Nephron (organoid): ENCODE results near the gene GRM7.

Experiments used
- H3K27ac Mint-ChIP-seq, 3 experiments: 2 replicates each; pipeline ENCODE4 v1.8.0; 2020; ENCODE audit warnings: mixed read lengths in 3 of 3, mild to moderate bottlenecking in 2 of 3, moderate library complexity in 1 of 3
- H3K27me3 Mint-ChIP-seq: 2 replicates; pipeline ENCODE4 v1.8.0; 2021; ENCODE audit warnings: low read depth, mild to moderate bottlenecking, moderate library complexity, mixed read lengths
- H3K36me3 Mint-ChIP-seq: 2 replicates; pipeline ENCODE4 v1.8.0; 2020; ENCODE audit warnings: low read depth, mixed read lengths
- H3K4me1 Mint-ChIP-seq: 2 replicates; pipeline ENCODE4 v1.8.0; 2020; ENCODE audit warnings: mixed read lengths
- H3K4me3 Mint-ChIP-seq, 3 experiments: 2 replicates each; pipeline ENCODE4 v1.8.0; 2020; ENCODE audit warnings: mild to moderate bottlenecking in 3 of 3, mixed read lengths in 3 of 3, moderate library complexity in 2 of 3
- H3K9me3 Mint-ChIP-seq: 2 replicates; pipeline ENCODE4 v1.8.0; 2020; ENCODE audit warnings: mixed read lengths
- TF ChIP-seq, protein P1 (sequence below), 3 experiments: fragments of 200-600 bp; sonication (generic); IDR thresholded peaks; one replicate each; pipeline ENCODE4 v1.5.0; 2021; ENCODE audit warnings: antibody characterized with exemption in 3 of 3; ENCODE audit not compliant: unreplicated experiment in 3 of 3

The GRM7 gene

GRCh38 chr3:7070461-7070860 lies 209.5 kb downstream of the GRM7 start:
- Mint-ChIP-seq H3K36me3 (no peaks in the 10 kb centered on the region), H3K4me3 (no peak overlapping the region), H3K9me3 (peaks cover 19% of the 10 kb centered on the region), H3K4me1 (peaks cover 23% of the 10 kb centered on the region), H3K27me3 (peaks cover 7% of the 10 kb centered on the region), H3K27ac (no peak overlapping the region)
- TF ChIP-seq, protein P1, sequence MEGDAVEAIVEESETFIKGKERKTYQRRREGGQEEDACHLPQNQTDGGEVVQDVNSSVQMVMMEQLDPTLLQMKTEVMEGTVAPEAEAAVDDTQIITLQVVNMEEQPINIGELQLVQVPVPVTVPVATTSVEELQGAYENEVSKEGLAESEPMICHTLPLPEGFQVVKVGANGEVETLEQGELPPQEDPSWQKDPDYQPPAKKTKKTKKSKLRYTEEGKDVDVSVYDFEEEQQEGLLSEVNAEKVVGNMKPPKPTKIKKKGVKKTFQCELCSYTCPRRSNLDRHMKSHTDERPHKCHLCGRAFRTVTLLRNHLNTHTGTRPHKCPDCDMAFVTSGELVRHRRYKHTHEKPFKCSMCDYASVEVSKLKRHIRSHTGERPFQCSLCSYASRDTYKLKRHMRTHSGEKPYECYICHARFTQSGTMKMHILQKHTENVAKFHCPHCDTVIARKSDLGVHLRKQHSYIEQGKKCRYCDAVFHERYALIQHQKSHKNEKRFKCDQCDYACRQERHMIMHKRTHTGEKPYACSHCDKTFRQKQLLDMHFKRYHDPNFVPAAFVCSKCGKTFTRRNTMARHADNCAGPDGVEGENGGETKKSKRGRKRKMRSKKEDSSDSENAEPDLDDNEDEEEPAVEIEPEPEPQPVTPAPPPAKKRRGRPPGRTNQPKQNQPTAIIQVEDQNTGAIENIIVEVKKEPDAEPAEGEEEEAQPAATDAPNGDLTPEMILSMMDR (IDR thresholded peaks at IDR 0.05; ENCODE audit: unreplicated experiment in 3 of 3) = no peak

DNA sequence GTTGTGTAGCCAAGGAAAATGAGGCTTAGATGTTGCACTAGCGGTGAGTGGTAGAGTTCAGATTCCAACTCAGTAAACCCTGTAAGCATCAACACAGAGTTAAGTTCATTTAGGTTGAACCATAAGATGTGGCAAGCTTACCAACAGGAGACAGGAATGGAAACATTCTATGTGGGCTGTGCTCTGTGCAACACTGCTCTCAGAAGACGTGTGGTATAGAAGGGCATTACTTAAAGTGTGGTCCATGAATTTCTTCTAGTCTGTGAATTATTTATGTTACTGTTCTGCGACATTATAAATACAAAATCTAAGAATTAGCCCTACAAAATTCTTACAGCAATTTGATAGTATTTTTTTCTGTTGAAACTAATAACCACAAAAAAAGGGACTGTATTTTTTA lies 213.3 kb downstream of the GRM7 start:
- Mint-ChIP-seq H3K9me3 (peaks cover 2% of the 10 kb centered on the region), H3K27me3 (no peaks in the 10 kb centered on the region), H3K4me1 (peaks cover 24% of the 10 kb centered on the region), H3K36me3 (no peaks in the 10 kb centered on the region), H3K4me3 (no peak overlapping the region), H3K27ac (no peak overlapping the region)
- TF ChIP-seq, protein P1 (IDR thresholded peaks at IDR 0.05; ENCODE audit: unreplicated experiment in 3 of 3) = no peak

- Mint-ChIP-seq H3K27ac (peak overlapping the region; percentile 38 to 80 (median 50)), H3K4me1 (peaks cover 24% of the 10 kb centered on the region), H3K27me3 (no peaks in the 10 kb centered on the region), H3K4me3 (peak overlapping the region in 1 of 3 experiments; percentile 17), H3K9me3 (peaks cover 2% of the 10 kb centered on the region), H3K36me3 (no peaks in the 10 kb centered on the region)
- TF ChIP-seq, protein P1 (IDR thresholded peaks at IDR 0.05; ENCODE audit: unreplicated experiment in 3 of 3) = no peak
These were observed 214.2 kb downstream of the GRM7 start for GRCh38 chr3:7075117-7075516.

DNA sequence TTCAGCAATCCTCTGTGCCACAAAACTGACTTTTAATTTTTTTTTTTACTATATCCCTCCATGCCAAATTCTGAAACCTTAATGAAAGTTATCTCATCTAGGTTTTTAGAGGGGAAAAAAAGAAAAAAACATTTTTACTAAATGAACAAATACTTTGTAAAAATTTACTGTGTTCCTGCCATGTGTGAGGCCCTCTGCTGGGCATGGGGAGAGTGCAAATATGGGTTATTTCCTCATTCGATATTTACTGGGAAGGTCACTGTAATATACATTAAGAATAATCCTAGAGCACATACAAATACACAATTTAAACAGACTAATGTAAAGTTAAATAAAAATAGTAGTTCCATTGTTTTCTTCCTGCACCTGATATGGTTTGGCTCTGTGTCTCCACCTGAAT lies 215.0 kb downstream of the GRM7 start:
- Mint-ChIP-seq H3K4me3 (no peak overlapping the region), H3K9me3 (peaks cover 2% of the 10 kb centered on the region), H3K36me3 (no peaks in the 10 kb centered on the region), H3K4me1 (peaks cover 24% of the 10 kb centered on the region), H3K27ac (no peak overlapping the region), H3K27me3 (no peaks in the 10 kb centered on the region)
- TF ChIP-seq, protein P1 (IDR thresholded peaks at IDR 0.05; ENCODE audit: unreplicated experiment in 3 of 3) = peak in 1 of 3 experiments; percentile 30

- peaks cover 6% of the 10 kb centered on the region for H3K4me1 Mint-ChIP-seq
- no peaks in the 10 kb centered on the region for H3K27me3 Mint-ChIP-seq
- H3K4me3 Mint-ChIP-seq = no peak overlapping the region
- TF ChIP-seq, protein P1 (IDR thresholded peaks at IDR 0.05; ENCODE audit: unreplicated experiment in 3 of 3) = no peak
- no peaks in the 10 kb centered on the region for H3K36me3 Mint-ChIP-seq
- no peak overlapping the region for H3K27ac Mint-ChIP-seq
- H3K9me3 Mint-ChIP-seq = no peaks in the 10 kb centered on the region
These were observed 221.3 kb downstream of the GRM7 start for GRCh38 chr3:7082244-7082643.

DNA sequence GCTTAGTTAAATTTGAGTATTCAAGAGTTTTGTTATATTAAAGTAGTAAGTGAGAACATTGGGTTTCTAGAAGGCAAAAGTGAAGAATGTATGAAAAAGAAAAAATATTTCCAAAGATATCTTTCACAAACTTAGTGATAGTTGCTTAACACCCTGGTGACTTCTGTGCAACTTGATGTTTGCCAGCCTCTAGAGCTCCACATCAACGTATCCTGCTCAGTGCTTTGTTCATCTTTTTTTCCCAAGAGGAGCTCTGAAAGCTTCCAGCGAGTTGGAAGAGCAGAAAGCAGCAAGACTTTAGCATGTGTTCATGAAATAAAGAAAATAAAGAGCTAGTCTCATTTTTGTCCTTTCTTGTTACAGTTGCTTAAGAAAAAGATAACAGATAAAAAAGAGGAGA lies 225.5 kb downstream of the GRM7 start:
- H3K27ac Mint-ChIP-seq = peak overlapping the region in 1 of 3 experiments; percentile 75
- H3K27me3 Mint-ChIP-seq = no peaks in the 10 kb centered on the region
- H3K4me1 Mint-ChIP-seq = peaks cover 9% of the 10 kb centered on the region
- no peaks in the 10 kb centered on the region for H3K36me3 Mint-ChIP-seq
- H3K9me3 Mint-ChIP-seq = no peaks in the 10 kb centered on the region
- H3K4me3 Mint-ChIP-seq = no peak overlapping the region
- TF ChIP-seq, protein P1 (IDR thresholded peaks at IDR 0.05; ENCODE audit: unreplicated experiment in 3 of 3) = no peak
